ENCODE results near the gene TTC9C.

TTC9C gene, protein sequence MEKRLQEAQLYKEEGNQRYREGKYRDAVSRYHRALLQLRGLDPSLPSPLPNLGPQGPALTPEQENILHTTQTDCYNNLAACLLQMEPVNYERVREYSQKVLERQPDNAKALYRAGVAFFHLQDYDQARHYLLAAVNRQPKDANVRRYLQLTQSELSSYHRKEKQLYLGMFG

DNA sequence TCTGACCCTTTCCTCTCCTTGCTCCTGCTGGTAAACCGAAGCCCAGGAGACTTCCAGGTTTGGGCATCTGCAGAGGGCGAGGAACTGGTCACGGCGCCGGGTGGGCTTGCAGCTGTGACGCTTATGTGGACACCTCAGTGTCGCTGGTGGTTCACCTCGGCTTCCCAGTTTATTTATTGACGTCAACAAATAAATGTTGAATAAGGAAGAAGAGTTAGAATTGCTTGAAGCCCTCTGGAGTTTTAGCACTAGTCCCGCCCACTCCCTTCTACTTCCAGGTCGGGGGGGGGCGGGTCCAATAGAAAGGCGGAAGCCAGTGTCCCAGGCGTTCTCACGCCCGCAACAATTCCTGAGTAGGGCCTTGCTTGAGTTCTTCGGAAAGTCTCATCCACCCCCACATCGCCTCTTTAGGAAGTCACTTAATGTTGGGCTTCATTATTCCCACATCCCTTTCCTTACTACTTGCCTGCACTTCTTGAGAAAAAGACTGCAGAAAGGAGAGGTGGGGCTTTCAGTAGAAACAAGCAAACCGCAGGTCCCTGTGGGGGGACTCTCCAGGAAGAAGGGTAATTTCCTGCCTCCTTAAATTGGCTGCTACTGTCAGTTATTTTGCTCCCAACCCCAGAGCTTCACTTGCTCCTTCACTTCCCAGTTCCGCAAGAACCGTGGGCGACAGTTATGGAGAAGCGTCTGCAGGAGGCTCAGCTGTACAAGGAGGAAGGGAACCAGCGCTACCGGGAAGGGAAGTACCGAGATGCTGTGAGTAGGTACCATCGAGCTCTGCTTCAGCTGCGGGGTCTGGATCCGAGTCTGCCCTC lies at the start of gene TTC9C:
Gene TTC9C, plus strand, starts transcription at position 316 of the 818 bp plus-strand sequence. Its CDS starts 363 bp downstream, at position 679.
- H3K4me3 ChIP-seq (ENCODE audit: low read depth, low read length), result peak within 1 kb of the TSS; percentile 78
- TF ChIP-seq, protein P1, sequence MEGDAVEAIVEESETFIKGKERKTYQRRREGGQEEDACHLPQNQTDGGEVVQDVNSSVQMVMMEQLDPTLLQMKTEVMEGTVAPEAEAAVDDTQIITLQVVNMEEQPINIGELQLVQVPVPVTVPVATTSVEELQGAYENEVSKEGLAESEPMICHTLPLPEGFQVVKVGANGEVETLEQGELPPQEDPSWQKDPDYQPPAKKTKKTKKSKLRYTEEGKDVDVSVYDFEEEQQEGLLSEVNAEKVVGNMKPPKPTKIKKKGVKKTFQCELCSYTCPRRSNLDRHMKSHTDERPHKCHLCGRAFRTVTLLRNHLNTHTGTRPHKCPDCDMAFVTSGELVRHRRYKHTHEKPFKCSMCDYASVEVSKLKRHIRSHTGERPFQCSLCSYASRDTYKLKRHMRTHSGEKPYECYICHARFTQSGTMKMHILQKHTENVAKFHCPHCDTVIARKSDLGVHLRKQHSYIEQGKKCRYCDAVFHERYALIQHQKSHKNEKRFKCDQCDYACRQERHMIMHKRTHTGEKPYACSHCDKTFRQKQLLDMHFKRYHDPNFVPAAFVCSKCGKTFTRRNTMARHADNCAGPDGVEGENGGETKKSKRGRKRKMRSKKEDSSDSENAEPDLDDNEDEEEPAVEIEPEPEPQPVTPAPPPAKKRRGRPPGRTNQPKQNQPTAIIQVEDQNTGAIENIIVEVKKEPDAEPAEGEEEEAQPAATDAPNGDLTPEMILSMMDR (IDR thresholded peaks at IDR 0.05; ENCODE audit: control insufficient read depth, extremely low read depth, insufficient read depth), result no peak
- no peak for DNase-seq (ENCODE audit: low read depth)

DNA sequence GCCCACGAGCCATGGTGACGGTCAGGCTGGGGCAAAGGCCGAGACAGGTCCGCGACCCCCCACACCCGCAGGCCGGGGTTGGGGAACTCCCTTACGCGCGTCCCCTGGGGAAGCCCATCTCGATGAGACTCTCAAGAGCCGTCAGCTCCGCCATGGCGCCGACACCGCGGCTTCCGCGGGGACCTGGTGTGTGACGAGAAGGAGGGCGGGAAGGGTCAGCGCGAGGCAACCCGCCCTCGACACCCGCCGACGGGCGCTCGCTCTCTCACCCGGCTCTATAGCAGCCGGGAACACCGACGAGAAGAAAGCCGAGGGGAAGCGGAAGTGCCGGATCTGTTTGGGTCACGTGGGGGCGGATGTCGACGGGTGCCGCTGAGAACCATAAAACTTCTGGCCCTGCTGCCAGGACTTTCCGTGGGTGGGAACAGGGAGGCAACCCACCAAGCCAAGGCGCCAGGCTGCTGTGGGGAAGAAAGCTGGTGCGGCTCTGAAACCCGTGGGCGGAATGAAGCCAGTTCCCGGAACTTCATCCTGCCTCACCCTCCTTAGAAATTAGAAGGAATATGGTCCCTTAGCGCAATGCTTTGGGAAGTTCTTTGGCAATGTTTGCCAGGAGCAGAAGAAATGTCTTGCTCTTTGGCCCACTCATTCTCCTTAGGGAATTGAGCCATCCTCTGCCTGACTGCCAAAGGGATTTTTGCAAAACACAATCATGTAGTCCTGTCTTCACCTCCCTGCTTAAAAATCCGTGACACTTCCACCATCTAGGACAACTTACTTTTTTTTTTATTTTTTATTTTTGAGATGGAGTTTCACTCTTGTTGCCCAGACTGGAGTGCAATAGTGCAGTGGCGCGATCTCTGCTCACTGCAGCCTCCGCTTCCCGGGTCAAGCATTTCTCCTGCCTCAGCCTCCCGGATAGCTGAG lies 49.3 kb upstream of the TTC9C start, which contains the start of gene UBXN1:
Gene UBXN1, minus strand, starts transcription at position 304 of the 927 bp plus-strand sequence. Its CDS starts 150 bp downstream, at position 154.
- peak within 1 kb of the TSS; percentile 96 for H3K4me3 ChIP-seq (ENCODE audit: low read depth, low read length)
- TF ChIP-seq, protein P1 (IDR thresholded peaks at IDR 0.05; ENCODE audit: control insufficient read depth, extremely low read depth, insufficient read depth), result no peak
- no peak for DNase-seq (ENCODE audit: low read depth)

DNA sequence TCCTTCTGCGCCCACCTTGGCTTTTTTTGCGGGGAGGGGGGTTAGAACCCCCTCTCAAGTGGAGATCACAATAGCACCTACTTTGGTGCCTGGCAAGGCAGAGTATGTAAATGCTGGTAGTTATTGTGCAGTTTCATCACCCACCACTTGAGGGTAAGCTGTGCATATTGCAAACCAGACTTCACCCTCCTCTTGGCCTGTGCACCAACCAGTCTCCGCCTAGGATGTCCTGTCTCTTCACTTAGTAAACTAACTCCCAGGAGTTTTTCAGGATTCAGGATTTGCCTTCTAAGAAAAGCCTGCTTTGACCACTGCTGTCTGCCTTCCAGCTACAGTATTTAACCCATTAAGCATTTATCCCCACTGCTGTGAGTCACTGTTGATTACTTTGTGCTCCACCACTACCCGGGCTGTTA lies 47.5 kb upstream of the TTC9C start:
- no peak for DNase-seq (ENCODE audit: low read depth)
- TF ChIP-seq, protein P1 (IDR thresholded peaks at IDR 0.05; ENCODE audit: control insufficient read depth, extremely low read depth, insufficient read depth), result peak; percentile 65
- no peak overlapping the region for H3K4me3 ChIP-seq (ENCODE audit: low read depth, low read length)

DNA sequence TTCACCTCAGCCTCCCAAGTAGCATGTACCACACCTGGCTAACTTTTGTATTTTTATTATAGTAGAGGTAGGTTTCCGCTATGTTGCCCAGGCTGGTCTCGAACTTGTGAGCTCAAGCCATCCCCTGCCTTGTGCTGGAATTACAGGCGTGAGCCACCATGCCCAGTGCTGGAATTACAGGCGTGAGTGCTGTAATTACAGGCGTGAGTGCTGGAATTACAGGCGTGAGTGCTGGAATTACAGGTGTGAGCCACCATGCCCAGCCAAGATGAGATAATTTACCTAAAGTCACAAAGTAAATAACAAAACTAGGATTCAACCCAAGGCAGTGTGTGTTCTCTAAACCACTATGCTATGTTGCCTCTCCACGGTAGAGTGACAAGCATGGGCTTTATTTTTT lies 45.8 kb upstream of the TTC9C start:
- no peak for DNase-seq (ENCODE audit: low read depth)
- no peak overlapping the region for H3K4me3 ChIP-seq (ENCODE audit: low read depth, low read length)
- TF ChIP-seq, protein P1 (IDR thresholded peaks at IDR 0.05; ENCODE audit: control insufficient read depth, extremely low read depth, insufficient read depth), result no peak

DNA sequence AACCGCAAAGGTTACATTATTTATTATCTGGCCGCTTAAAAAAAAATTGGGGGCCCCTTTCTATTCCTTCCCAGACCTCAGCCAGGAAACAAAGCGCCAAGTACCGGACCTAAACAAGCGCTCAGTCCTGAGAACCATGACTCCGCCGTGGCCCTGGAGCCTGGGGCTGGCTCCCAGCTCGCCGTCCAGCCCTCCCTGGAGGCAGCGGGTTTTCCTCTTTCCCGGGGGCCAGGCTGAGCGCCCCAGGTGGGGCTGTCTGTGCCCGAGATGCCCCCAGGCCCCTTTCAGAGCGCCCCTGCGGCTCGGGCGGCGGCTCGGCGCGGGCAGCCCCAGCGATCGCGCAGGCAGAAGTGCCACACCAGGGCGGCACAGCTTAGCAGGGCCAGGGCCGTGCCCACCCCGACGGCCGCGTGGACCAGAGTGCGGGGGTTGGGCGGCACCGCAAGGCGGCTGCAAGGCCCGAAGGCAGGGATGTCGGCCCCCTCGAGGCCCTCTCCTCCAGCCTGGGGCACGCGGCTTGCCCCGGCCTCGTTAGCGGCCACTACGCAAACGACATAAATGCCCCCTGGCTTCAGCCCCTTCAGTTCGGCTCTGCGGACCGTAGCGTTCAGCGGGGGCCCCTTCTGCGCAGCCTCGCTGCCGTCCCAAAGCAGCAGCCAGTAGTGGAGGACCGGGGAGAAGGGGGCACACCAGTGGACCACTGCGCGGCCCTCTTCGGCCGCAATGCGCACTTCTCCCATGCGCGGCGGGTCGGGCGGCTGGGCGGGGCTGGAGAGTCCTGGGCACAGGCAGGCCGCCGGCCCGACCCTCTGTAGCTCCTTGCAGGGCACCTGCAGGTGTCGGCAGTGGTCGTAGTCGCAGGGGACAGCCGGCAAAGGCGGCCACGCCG lies 40.5 kb upstream of the TTC9C start:
- H3K4me3 ChIP-seq (ENCODE audit: low read depth, low read length), result no peak overlapping the region
- DNase-seq (ENCODE audit: low read depth), result no peak
- TF ChIP-seq, protein P1 (IDR thresholded peaks at IDR 0.05; ENCODE audit: control insufficient read depth, extremely low read depth, insufficient read depth), result no peak

DNA sequence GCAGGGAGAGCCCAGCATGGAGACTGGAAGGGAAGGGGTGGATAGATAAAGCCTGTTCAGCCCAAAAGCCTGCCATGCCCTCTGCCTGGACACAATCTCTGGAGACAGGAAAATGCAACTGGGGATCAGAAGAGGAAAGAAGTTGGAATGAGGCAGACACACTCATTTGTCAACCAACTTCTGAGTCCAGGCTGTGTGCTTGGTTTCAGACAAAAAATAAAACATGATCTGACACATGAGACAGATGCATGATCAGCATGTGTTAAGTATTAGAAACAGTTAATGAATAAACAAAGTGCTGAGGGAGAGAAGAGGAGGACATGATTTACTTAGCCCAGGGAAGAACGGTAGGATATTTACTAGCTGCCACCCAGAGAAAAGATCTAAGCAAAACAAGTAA lies 39.8 kb upstream of the TTC9C start:
- DNase-seq (ENCODE audit: low read depth), result no peak
- H3K4me3 ChIP-seq (ENCODE audit: low read depth, low read length), result no peak overlapping the region
- TF ChIP-seq, protein P1 (IDR thresholded peaks at IDR 0.05; ENCODE audit: control insufficient read depth, extremely low read depth, insufficient read depth), result no peak
